Lung (tissue), 12 donors: ENCODE measurements around the gene ART5. TPM values are rescaled to one million over a fixed set of nuclear protein-coding genes. Genes with fewer than 3 reads are reported as not detected.

Experiments used
- ATAC-seq: fragments of 200-7000 bp; cut with Tn5 transposase; one replicate; pipeline ENCODE4 v1.9.1; 2020; ENCODE audit warnings: moderate number of reproducible peaks; ENCODE audit not compliant: insufficient read depth, low FRiP score
- DNase-seq, 3 donors: peaks; one replicate each; pipeline ENCODE4 v3.0.0-alpha.2; 2013 to 2017
- H3K27ac ChIP-seq, 2 donors: one replicate each; pipeline ENCODE4 v1.5.1; 2013; ENCODE audit warnings: mild to moderate bottlenecking in 2 of 2, moderate library complexity in 2 of 2, control low read depth in 1 of 2, inconsistent platforms in 1 of 2, low read depth in 1 of 2, low read length in 1 of 2
- H3K27me3 ChIP-seq, 3 donors: one replicate each; pipeline ENCODE4 v1.5.1; 2013; ENCODE audit warnings: low read length in 2 of 3; ENCODE audit not compliant: control insufficient read depth in 3 of 3, insufficient read depth in 3 of 3
- H3K36me3 ChIP-seq, 4 donors: one replicate each; pipeline ENCODE4 v1.5.1; 2013; ENCODE audit warnings: low read length in 4 of 4, mild to moderate bottlenecking in 1 of 4, moderate library complexity in 1 of 4; ENCODE audit not compliant: control insufficient read depth in 4 of 4, insufficient read depth in 4 of 4
- H3K4me1 ChIP-seq, 5 donors: one replicate each; pipeline ENCODE4 v1.5.1; 2013; ENCODE audit warnings: low read length in 5 of 5, mild to moderate bottlenecking in 2 of 5, moderate library complexity in 1 of 5; ENCODE audit not compliant: control insufficient read depth in 5 of 5, insufficient read depth in 5 of 5
- H3K4me3 ChIP-seq: one replicate; pipeline ENCODE4 v1.5.1; 2013; ENCODE audit warnings: mild to moderate bottlenecking, control low read depth, moderate library complexity
- H3K9ac ChIP-seq, 2 donors: one replicate each; pipeline ENCODE4 v1.5.1; 2013; ENCODE audit warnings: low read length in 2 of 2, control low read depth in 1 of 2; ENCODE audit not compliant: insufficient read depth in 1 of 2
- H3K9me3 ChIP-seq, 4 donors: one replicate each; pipeline ENCODE4 v1.5.1; 2013; ENCODE audit warnings: low read length in 3 of 4, mild to moderate bottlenecking in 1 of 4, moderate library complexity in 1 of 4; ENCODE audit not compliant: control insufficient read depth in 4 of 4, insufficient read depth in 3 of 4
- CTCF ChIP-seq: IDR thresholded peaks from 2 replicates; pipeline ENCODE4 v1.5.1; 2012; ENCODE audit warnings: mild to moderate bottlenecking; ENCODE audit errors: control extremely low read depth, extremely low read depth
- WGBS, 2 donors: extraction: QIAGEN DNeasy Blood & Tissue Kit; methylation state at CpG; one replicate each; pipeline ENCODE4 v1.1.7; 2013; 5-methylcytosine and 5-hydroxymethylcytosine counted together
- polyA plus RNA-seq, 2 donors: library from polyadenylated mRNA; stranded (reverse); fragments of 200-250 nt; gene quantifications; one replicate each; pipeline ENCODE4 v1.2.1, GENCODE V29; 2013
- total RNA-seq, 2 donors: library from RNA; depleted of rRNA in 1 of 2; stranded (reverse); fragments of >200 nt in 1 of 2; gene quantifications; one replicate each; pipeline ENCODE4 v1.2.1, GENCODE V29; 2014 to 2021
- donor health status: control.
- donor health status: control.
- donor health status: Bipolar disorder and iron deficiency.
- donor health status: healthy.
- donor health status: DM: yes; HTN: yes; CAD: no.

ART5 gene
- total and polyA plus RNA-seq, 4 donors: 0.08 to 1.7 (median 0.61) TPM

- 87 to 100% methylated on average over 1 of the region's 1 CpG for WGBS, 2 donors
- H3K4me1 ChIP-seq: no peaks in the 10 kb centered on the region
- ATAC-seq: no peak
- H3K27ac ChIP-seq: no peak overlapping the region
- no peaks in the 10 kb centered on the region for H3K9me3 ChIP-seq
- H3K36me3 ChIP-seq: no peaks in the 10 kb centered on the region
- no peak overlapping the region for H3K4me3 ChIP-seq
- no peak for TF ChIP-seq CTCF
- no peak overlapping the region for H3K9ac ChIP-seq
- H3K27me3 ChIP-seq: no peaks in the 10 kb centered on the region
- DNase-seq: no peak
Measured at GRCh38 chr11:3627291-3627690, 14.5 kb downstream of the ART5 start.

GRCh38 chr11:3626250-3626960 is 15.4 kb downstream of the ART5 start:
- H3K4me1 ChIP-seq: no peaks in the 10 kb centered on the region
- ATAC-seq (peak; percentile 46), DNase-seq (no peak)
- no peak for TF ChIP-seq CTCF
- H3K4me3 ChIP-seq: no peak overlapping the region
- no peaks in the 10 kb centered on the region for H3K27me3 ChIP-seq
- H3K36me3 ChIP-seq: no peaks in the 10 kb centered on the region
- no peak overlapping the region for H3K9ac ChIP-seq
- no peaks in the 10 kb centered on the region for H3K9me3 ChIP-seq
- 33 to 59% methylated on average over 23 of the region's 23 CpGs for WGBS, 2 donors
- no peak overlapping the region for H3K27ac ChIP-seq

GRCh38 chr11:3623767-3624458 is 17.9 kb downstream of the ART5 start:
- no peaks in the 10 kb centered on the region for H3K27me3 ChIP-seq
- 62 to 79% methylated on average over 8 of the region's 8 CpGs for WGBS, 2 donors
- no peak overlapping the region for H3K27ac ChIP-seq
- no peak overlapping the region for H3K4me3 ChIP-seq
- H3K4me1 ChIP-seq: no peaks in the 10 kb centered on the region
- H3K9ac ChIP-seq: no peak overlapping the region
- no peak for TF ChIP-seq CTCF
- DNase-seq (no peak), ATAC-seq (no peak)
- no peaks in the 10 kb centered on the region for H3K9me3 ChIP-seq
- no peaks in the 10 kb centered on the region for H3K36me3 ChIP-seq
